HT-29 (cell line): ENCODE measurements around the gene CA10. TPM values are rescaled to one million over a fixed set of nuclear protein-coding genes. Genes with fewer than 3 reads are reported as not detected.
A peak's percentile ranks its signal among the peaks of the same experiment; 100 is the strongest.

Source experiments
- DNase-seq: peaks from one replicate; pipeline ENCODE4 v3.0.0-alpha.2; 2015; ENCODE audit warnings: low spot score
- total RNA-seq: library from RNA; depleted of rRNA; stranded (reverse); fragments of >200 nt; shearing (Covaris generic); gene quantifications from 2 replicates; pipeline ENCODE4 v1.2.3, GENCODE V29; 2014; rRNA removed

CA10 gene
- not detected in 2 replicates for total RNA-seq

- no peak for DNase-seq
Observed at GRCh38 chr17:52158450-52159042, at the start of gene CA10. CA10 (minus strand) TSS chr17:52158714.

- no peak for DNase-seq
Observed at GRCh38 chr17:52207796-52208195, 49.3 kb upstream of the CA10 start.

GRCh38 chr17:52202520-52203080 is 44.1 kb upstream of the CA10 start:
- no peak for DNase-seq

GRCh38 chr17:52201767-52202519 is 43.4 kb upstream of the CA10 start:
- DNase-seq: no peak

DNA sequence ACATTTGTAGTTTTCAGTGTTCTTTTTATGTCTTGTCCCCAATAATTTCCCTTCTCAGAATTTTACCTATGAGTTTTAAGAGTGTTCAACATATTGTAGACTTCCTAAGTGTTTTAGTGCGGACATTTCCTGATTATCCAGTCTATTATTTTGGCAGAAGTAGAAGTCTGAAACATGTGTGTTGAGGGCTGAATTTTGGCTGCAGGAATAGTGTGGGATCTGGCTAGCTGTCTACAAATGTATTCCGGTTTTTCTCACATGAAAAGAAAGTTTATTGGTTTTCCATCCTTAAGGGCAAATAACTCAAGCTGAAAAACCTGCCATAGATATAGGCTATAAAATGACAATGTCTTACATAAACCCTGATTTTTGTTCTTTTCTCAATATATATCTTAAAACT is 33.0 kb upstream of the CA10 start:
- no peak for DNase-seq

DNA sequence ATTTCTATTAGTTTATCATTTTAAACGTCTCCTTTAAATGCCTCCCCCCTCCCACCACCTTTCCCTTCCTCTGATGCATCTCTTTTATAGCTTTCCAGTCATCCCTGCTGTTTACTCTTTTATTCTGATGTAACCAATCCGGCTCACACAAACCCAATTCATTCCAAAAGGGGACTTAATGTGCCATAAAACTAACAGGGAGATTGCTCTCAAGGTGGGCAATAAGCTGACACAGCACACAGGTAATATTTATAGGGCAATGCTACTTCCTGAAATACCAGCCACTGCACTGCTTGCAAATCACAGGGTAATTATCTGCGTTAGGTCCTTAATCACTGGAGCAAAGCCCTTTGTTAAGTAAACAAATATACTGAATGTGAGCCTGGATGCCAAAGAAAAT is 23.3 kb upstream of the CA10 start:
- no peak for DNase-seq

GRCh38 chr17:52178012-52178411 is 19.5 kb upstream of the CA10 start:
- DNase-seq: no peak

DNA sequence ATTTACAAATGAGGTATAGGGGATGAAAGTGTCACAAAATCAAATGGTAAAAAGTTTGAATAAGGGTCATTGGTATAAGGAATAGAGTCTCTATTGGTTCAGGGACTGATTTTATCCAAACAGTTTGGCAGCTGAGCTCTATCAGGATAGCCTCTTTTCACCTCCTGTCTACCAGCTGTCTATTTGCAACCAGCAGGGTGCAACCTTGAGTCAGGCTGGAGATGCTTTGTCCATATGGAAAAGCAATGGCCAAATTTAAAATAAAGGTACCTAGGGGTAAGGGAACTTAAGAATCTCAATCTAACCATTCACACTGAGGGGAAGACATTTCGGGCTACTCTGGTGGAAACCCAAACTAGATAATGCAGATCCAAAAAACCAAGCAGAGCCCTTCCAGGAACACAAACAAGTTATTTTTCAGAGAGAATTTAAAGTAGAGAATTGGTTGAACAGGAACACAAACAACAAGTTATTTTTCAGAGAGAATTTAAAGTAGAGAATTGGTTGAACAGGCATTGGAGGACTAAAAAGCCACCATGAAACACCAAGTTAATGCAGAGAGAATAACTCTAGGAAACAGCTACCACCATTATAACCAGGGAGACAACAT is 12.6 kb upstream of the CA10 start:
- peak; percentile 27 for DNase-seq

- DNase-seq: no peak
Observed at GRCh38 chr17:52160136-52160567, 1.6 kb upstream of the CA10 start.

DNA sequence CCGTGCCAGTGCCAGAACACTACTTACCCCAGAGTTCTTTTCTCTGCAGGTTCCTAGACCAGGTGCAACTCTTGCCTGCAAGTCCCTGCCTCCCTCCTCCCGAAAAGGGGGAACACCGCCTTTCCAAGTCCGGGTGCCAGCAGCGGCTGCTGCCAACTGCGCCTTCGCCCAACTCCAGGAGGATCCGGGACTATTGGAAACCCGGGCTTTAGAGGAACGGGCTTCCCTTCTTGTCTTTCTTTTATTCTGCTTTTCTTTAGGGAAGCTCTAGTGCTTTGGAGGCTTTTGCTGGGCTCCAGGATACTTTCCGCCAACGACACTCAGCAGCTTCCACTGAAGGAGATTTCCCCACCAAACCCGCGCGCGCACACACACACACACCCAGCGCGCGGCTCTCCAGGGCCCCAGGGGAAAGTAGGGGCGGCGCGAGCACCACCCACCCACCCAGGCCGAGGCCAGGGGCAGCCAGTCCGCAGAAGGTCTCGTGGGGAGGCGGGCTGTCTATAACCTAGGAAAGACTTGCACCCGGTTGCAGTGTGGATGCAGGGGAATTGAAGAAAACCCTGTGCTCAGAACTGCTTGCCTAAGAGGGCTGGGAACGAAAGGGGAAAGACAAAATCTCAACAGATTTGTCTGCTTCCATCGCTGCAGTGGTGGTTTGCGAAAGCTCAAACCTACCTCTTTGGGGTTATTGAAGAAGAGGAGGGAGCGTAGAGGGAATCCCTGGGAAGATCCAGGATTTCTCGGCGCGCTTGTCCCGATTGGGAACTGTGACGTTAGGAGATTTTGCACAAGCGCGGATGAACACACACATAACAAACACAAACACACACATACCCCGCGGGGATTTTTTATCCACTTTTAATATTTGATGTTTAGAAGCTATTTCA is 977 bp upstream of the CA10 start:
- DNase-seq: no peak

- no peak for DNase-seq
Observed at GRCh38 chr17:52157603-52158449, 688 bp downstream of the CA10 start.

GRCh38 chr17:52156576-52157570 is 1.6 kb downstream of the CA10 start:
- no peak for DNase-seq

GRCh38 chr17:52155301-52155700 is 3.2 kb downstream of the CA10 start:
- no peak for DNase-seq

GRCh38 chr17:52154466-52154865 is 4.0 kb downstream of the CA10 start:
- DNase-seq: no peak

GRCh38 chr17:52150935-52151334 is 7.6 kb downstream of the CA10 start:
- no peak for DNase-seq

DNA sequence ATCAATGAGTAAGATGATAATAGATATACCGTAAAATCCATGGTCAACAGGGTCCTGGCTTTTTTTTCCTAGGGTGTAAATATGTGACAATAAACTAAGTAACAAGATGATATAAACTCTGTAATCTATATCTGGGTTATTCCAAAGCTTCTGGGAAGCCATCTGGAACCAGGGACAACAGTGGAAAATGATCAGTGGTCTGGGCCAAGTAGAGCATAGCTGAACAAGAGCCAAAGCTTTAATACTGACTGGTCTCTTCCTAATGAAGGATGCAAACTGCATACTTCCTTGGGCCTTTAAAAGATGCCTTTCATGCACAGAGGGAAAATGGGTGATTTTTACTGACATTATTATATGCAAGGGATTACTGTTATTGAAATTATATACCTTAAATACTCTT is 8.9 kb downstream of the CA10 start:
- DNase-seq: no peak

DNA sequence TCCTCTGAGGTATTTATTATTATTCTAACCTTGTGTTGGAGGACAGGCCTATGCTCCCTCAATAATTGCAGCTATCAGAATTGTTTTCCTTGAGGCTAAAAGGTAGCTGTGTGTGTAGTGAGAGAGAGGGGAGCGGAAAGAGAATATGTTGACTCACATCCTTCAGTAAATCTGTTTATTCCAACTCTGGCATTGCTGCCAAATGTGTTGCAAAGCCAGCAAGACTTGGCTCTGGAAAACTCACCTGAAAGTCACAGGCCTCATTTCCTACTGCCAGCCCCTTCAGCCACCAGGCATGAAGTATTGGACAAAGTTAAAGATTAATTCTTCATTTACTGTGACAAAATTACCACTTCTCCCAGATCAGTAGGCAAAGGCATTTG is 9.6 kb downstream of the CA10 start:
- no peak for DNase-seq

GRCh38 chr17:52148288-52148968 is 10.1 kb downstream of the CA10 start:
- DNase-seq: no peak

DNA sequence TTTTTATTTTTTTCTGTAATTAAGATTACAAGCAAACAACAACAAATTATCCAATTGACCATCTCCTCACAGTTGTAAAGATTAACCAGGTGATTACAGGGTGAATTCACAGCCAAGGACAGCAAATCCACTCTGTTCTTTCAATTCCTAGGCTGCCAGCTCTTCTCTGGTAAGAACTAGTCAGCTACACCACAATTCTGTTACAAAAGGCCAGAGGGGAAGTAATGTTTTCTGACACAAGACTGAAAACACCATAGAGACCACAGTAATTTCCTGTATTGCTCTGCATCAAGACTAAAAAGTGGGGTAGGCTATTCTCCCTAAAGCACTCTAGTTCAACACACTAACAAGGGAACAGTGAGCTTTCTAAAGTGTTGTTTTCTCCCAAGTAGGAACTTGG is 10.6 kb downstream of the CA10 start:
- DNase-seq: no peak
